ENCODE results near the gene SEMA3F.

Gene SEMA3F

DNA sequence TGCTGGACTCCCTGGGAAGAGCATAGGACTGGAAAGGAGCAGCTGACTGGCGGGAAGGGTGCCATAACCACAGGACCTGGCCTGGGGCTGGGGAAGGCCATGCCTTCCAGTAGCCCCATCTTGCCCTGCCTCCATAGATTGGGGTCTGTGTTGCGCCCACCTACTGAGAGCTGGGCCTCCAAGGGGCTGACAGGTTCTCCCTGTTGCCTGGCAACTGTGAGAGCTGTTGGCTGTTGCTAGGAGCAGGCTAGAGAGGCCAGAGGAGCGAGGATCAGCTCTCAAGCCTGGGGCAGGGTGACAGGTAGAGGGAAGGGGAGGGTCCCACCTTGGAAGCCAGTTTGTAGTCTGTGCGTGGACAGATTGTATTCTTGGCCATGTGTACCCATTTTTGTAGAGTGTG is 78.1 kb downstream of the SEMA3F start:
- TF ChIP-seq, protein P1, sequence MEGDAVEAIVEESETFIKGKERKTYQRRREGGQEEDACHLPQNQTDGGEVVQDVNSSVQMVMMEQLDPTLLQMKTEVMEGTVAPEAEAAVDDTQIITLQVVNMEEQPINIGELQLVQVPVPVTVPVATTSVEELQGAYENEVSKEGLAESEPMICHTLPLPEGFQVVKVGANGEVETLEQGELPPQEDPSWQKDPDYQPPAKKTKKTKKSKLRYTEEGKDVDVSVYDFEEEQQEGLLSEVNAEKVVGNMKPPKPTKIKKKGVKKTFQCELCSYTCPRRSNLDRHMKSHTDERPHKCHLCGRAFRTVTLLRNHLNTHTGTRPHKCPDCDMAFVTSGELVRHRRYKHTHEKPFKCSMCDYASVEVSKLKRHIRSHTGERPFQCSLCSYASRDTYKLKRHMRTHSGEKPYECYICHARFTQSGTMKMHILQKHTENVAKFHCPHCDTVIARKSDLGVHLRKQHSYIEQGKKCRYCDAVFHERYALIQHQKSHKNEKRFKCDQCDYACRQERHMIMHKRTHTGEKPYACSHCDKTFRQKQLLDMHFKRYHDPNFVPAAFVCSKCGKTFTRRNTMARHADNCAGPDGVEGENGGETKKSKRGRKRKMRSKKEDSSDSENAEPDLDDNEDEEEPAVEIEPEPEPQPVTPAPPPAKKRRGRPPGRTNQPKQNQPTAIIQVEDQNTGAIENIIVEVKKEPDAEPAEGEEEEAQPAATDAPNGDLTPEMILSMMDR (IDR thresholded peaks at IDR 0.05; ENCODE audit: low read depth, low read length), result no peak
- no peak for DNase-seq (ENCODE audit: low read depth in 2 of 2)
- no peak overlapping the region for H3K4me3 ChIP-seq (replicated peaks in 1 of 2; ENCODE audit: low read depth in 2 of 2, low read length in 2 of 2)

DNA sequence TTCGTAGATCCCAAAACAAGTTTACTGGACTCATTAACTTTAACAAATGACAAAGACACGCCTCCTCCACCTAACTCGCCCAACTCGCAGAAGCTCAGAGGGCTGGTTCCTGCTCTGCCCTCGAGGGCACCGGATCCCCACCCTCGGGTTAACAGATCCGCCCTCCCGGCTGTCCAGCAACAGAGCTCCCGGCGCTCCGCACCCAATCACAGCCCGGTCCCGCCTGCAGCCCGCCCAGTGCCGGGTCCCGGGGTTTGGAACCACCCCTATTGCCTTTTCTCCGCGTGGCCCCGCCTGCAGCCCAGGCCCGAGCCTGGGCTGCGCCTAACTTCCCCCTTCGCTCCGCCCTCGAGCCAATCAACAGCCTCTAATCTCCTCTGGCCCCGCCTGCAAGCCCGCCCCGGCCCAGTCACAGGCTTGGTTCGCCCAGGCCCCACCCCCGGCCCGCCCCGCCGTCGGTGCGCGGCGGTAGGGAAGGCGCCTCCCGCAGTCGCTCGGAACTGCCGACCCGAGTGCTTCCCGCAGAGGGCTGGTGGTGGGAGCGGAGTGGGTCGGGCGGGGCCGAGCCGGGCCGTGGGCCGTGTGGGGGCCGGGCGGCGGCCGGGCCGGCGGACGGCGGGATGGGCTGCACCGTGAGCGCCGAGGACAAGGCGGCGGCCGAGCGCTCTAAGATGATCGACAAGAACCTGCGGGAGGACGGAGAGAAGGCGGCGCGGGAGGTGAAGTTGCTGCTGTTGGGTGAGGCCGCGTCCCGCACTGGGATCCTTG is 80.8 kb downstream of the SEMA3F start, which contains the start of gene GNAI2:
Gene GNAI2 (plus strand): TSS at position 489 of the 768 bp plus-strand sequence. CDS start 132 bp downstream, at position 621.
- DNase-seq (ENCODE audit: low read depth in 2 of 2), result peak; percentile 98 to 99
- H3K4me3 ChIP-seq (replicated peaks in 1 of 2; ENCODE audit: low read depth in 2 of 2, low read length in 2 of 2), result peak within 1 kb of the TSS; percentile 82 to 88
- TF ChIP-seq, protein P1 (IDR thresholded peaks at IDR 0.05; ENCODE audit: low read depth, low read length), result no peak

- peak overlapping the region; percentile 82 to 88 for H3K4me3 ChIP-seq (replicated peaks in 1 of 2; ENCODE audit: low read depth in 2 of 2, low read length in 2 of 2)
- TF ChIP-seq, protein P1 (IDR thresholded peaks at IDR 0.05; ENCODE audit: low read depth, low read length), result no peak
- no peak for DNase-seq (ENCODE audit: low read depth in 2 of 2)
Measured at GRCh38 chr3:50236484-50237132, 81.5 kb downstream of the SEMA3F start.

- H3K4me3 ChIP-seq (replicated peaks in 1 of 2; ENCODE audit: low read depth in 2 of 2, low read length in 2 of 2), result peak overlapping the region; percentile 82 to 88
- DNase-seq (ENCODE audit: low read depth in 2 of 2), result peak; percentile 54 to 70
Measured at GRCh38 chr3:50237133-50237651, 82.1 kb downstream of the SEMA3F start.

GRCh38 chr3:50237754-50238548 is 82.8 kb downstream of the SEMA3F start:
- DNase-seq (ENCODE audit: low read depth in 2 of 2), result peak; percentile 80 to 88
- peak overlapping the region; percentile 82 to 88 for H3K4me3 ChIP-seq (replicated peaks in 1 of 2; ENCODE audit: low read depth in 2 of 2, low read length in 2 of 2)
- TF ChIP-seq, protein P1 (IDR thresholded peaks at IDR 0.05; ENCODE audit: low read depth, low read length), result no peak

More at GRCh38 chr3:50237133-50237651, 82.1 kb downstream of the SEMA3F start:
- TF ChIP-seq, protein P1 (IDR thresholded peaks at IDR 0.05; ENCODE audit: low read depth, low read length), result no peak

GRCh38 chr3:50238549-50239026 is 83.5 kb downstream of the SEMA3F start:
- TF ChIP-seq, protein P1 (IDR thresholded peaks at IDR 0.05; ENCODE audit: low read depth, low read length), result peak; percentile 5
- DNase-seq (ENCODE audit: low read depth in 2 of 2), result peak in 1 of 2 donors; percentile 32
- peak overlapping the region; percentile 82 to 88 for H3K4me3 ChIP-seq (replicated peaks in 1 of 2; ENCODE audit: low read depth in 2 of 2, low read length in 2 of 2)
